Upper lobe of left lung (tissue), 6 donors: Measurements from ENCODE around the gene KBTBD12. TPM values are rescaled to one million over a fixed set of nuclear protein-coding genes. Genes with fewer than 3 reads are reported as not detected.

Experiments
- ATAC-seq, 2 donors: fragments of 200-7000 bp; cut with Tn5 transposase; one replicate each; pipeline ENCODE4 v1.9.1; 2022; ENCODE audit warnings: mild to moderate bottlenecking in 2 of 2, moderate library complexity in 2 of 2; ENCODE audit not compliant: low FRiP score in 2 of 2
- DNase-seq, 2 donors: peaks; one replicate each; pipeline ENCODE4 v3.0.0-alpha.2; 2019 to 2020
- H3K27ac ChIP-seq, 4 donors: fragments of 200-600 bp; sonication (generic); one replicate each; pipeline ENCODE4 v1.5.1; 2016 to 2019
- H3K27me3 ChIP-seq, 4 donors: fragments of 200-600 bp; sonication (generic); one replicate each; pipeline ENCODE4 v1.5.1; 2017 to 2019
- H3K36me3 ChIP-seq, 4 donors: fragments of 200-600 bp; sonication (generic); one replicate each; pipeline ENCODE4 v1.5.1; 2016 to 2019
- H3K4me1 ChIP-seq, 4 donors: fragments of 200-600 bp; sonication (generic); one replicate each; pipeline ENCODE4 v1.5.1; 2018 to 2019
- H3K4me3 ChIP-seq, 4 donors: fragments of 200-600 bp; sonication (generic); one replicate each; pipeline ENCODE4 v1.5.1; 2017 to 2019; ENCODE audit warnings: mild to moderate bottlenecking in 2 of 4, moderate library complexity in 1 of 4
- H3K9me3 ChIP-seq, 4 donors: fragments of 200-600 bp; sonication (generic); one replicate each; pipeline ENCODE4 v1.5.1; 2018 to 2019
- EP300 ChIP-seq, 4 donors: sonication (generic); formaldehyde crosslinking; IDR thresholded peaks; one replicate each; pipeline ENCODE4 v1.5.1; 2017; ENCODE audit warnings: antibody characterized with exemption in 4 of 4, control low read depth in 2 of 4
- POLR2A ChIP-seq, 4 donors: fragments of 450-650 bp; IDR thresholded peaks; one replicate each; pipeline ENCODE4 v1.5.1; 2016 to 2017; ENCODE audit warnings: antibody characterized with exemption in 4 of 4, mild to moderate bottlenecking in 2 of 4
- POLR2AphosphoS5 ChIP-seq, 2 donors: sonication (generic); formaldehyde crosslinking; IDR thresholded peaks; one replicate each; pipeline ENCODE4 v1.5.1; 2017; ENCODE audit warnings: antibody characterized with exemption in 2 of 2
- WGBS, 2 donors: methylation state at CpG; one replicate each; pipeline ENCODE4 v1.1.5; 2017 to 2018; 5-methylcytosine and 5-hydroxymethylcytosine counted together
- total RNA-seq, 6 donors: library from RNA; depleted of rRNA in 4 of 6; stranded (reverse); fragments of >200 nt in 4 of 6; gene quantifications; one replicate each; pipeline versions ENCODE4 v1.1.0 to v1.2.1, GENCODE V29; 2016 to 2021
- TF ChIP-seq, protein P1 (sequence below), 6 experiments: fragments of 450-650 bp in 4 of 6; fragments of 200-600 bp in 2 of 6; sonication (generic) in 2 of 6; IDR thresholded peaks; one replicate each; pipeline ENCODE4 v1.5.1; 2016 to 2019; ENCODE audit warnings: antibody characterized with exemption in 6 of 6
- donor health status: DM: no; HTN: no; CAD: no; lungs with moderate emphysema.
- donor health status: DM: no; HTN: yes; CAD: no; lungs with severe emphysema.

KBTBD12 gene
- total RNA-seq, 6 donors from 2014 or later: 0.37 to 2.1 (median 0.71) TPM

DNA sequence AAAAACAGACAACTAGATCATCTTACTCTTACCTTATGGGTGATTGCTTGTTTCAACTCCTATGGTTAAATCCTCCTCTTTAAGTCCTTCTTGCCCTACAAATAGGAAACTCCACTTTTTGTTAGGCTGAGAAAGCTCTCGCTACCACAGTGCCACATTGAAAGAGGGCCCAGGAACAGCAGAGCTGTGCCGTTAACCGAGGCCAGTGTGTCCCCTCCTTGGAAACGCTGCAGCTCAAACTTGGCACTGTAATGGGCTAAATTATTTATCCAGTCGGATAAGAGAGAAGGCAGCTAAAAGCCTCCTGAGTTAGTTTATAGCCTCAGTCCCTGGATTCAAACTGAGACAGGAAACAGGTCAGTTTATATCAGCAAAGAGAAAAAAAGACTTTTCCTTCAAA, 46.1 kb downstream of the KBTBD12 start:
- H3K4me3 ChIP-seq: no peak overlapping the region
- no peaks in the 10 kb centered on the region for H3K9me3 ChIP-seq
- 57 to 72% methylated on average over 5 of the region's 5 CpGs for WGBS, 2 donors
- no peaks in the 10 kb centered on the region for H3K4me1 ChIP-seq
- H3K36me3 ChIP-seq: no peaks in the 10 kb centered on the region
- no peak for TF ChIP-seq EP300 (IDR thresholded peaks at IDR 0.05)
- TF ChIP-seq, protein P1, sequence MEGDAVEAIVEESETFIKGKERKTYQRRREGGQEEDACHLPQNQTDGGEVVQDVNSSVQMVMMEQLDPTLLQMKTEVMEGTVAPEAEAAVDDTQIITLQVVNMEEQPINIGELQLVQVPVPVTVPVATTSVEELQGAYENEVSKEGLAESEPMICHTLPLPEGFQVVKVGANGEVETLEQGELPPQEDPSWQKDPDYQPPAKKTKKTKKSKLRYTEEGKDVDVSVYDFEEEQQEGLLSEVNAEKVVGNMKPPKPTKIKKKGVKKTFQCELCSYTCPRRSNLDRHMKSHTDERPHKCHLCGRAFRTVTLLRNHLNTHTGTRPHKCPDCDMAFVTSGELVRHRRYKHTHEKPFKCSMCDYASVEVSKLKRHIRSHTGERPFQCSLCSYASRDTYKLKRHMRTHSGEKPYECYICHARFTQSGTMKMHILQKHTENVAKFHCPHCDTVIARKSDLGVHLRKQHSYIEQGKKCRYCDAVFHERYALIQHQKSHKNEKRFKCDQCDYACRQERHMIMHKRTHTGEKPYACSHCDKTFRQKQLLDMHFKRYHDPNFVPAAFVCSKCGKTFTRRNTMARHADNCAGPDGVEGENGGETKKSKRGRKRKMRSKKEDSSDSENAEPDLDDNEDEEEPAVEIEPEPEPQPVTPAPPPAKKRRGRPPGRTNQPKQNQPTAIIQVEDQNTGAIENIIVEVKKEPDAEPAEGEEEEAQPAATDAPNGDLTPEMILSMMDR (IDR thresholded peaks at IDR 0.05): no peak
- TF ChIP-seq POLR2A (IDR thresholded peaks at IDR 0.05): no peak
- no peak for TF ChIP-seq POLR2AphosphoS5 (IDR thresholded peaks at IDR 0.05)
- H3K27me3 ChIP-seq: no peaks in the 10 kb centered on the region
- no peak overlapping the region for H3K27ac ChIP-seq
- DNase-seq (no peak), ATAC-seq (no peak)

GRCh38 chr3:127961963-127962362, 46.9 kb downstream of the KBTBD12 start:
- WGBS, 2 donors: 73 to 76% methylated on average over 4 of the region's 4 CpGs
- no peak overlapping the region for H3K27ac ChIP-seq
- no peaks in the 10 kb centered on the region for H3K36me3 ChIP-seq
- H3K4me1 ChIP-seq: no peaks in the 10 kb centered on the region
- TF ChIP-seq POLR2AphosphoS5 (IDR thresholded peaks at IDR 0.05) (no peak), EP300 (IDR thresholded peaks at IDR 0.05) (no peak), POLR2A (IDR thresholded peaks at IDR 0.05) (no peak)
- TF ChIP-seq, protein P1 (IDR thresholded peaks at IDR 0.05): no peak
- no peaks in the 10 kb centered on the region for H3K27me3 ChIP-seq
- H3K9me3 ChIP-seq: no peaks in the 10 kb centered on the region
- ATAC-seq (peak in 1 of 2 donors; percentile 29), DNase-seq (peak in 1 of 2 donors; percentile 48)
- no peak overlapping the region for H3K4me3 ChIP-seq

DNA sequence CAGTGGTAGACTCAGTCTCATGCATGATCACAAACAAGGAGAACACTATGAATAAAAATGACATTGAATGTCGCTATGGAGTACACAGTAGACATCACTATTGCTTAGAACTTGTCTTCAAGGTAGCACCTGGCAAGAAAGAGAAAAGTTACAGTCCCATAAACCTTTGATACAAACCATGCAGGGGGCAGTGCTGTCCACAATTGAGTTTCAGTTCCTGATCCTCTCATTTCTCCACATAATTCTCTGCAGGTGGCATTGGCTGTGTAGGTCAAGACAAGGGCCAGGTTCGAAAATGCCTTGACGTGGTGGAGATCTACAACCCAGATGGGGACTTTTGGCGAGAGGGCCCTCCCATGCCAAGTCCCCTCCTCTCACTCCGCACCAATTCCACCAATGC, 47.9 kb downstream of the KBTBD12 start:
- no peak for ATAC-seq
- DNase-seq: no peak
- Histone ChIP-seq H3K4me1 (no peaks in the 10 kb centered on the region), H3K36me3 (no peaks in the 10 kb centered on the region), H3K27me3 (no peaks in the 10 kb centered on the region), H3K27ac (no peak overlapping the region), H3K9me3 (no peaks in the 10 kb centered on the region), H3K4me3 (no peak overlapping the region)
- TF ChIP-seq, protein P1 (IDR thresholded peaks at IDR 0.05): no peak
- no peak for TF ChIP-seq EP300 (IDR thresholded peaks at IDR 0.05)
- TF ChIP-seq POLR2A (IDR thresholded peaks at IDR 0.05): no peak
- TF ChIP-seq POLR2AphosphoS5 (IDR thresholded peaks at IDR 0.05): no peak
- 93% methylated on average over 5 of the region's 5 CpGs for WGBS, 2 donors

DNA sequence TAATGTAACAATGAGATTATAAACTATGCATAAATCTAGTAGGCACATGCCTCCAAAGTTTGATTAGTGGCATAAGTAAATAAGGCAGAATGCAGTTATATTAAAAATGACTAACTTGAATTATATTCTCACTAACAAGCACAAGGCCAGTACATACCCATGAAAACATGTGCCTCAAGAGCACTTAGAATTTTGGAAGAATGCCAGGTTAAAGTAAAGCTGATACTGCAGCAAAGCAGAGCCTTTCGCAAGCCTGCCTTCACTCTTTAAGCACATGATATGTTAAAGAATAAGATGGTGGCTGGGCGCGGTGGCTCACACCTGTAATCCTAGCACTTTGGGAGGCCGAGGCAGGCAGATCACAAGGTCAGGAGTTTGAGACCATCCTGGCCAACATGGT, 49.0 kb downstream of the KBTBD12 start:
- Histone ChIP-seq H3K9me3 (no peaks in the 10 kb centered on the region), H3K36me3 (no peaks in the 10 kb centered on the region), H3K27ac (no peak overlapping the region), H3K4me1 (no peaks in the 10 kb centered on the region), H3K27me3 (no peaks in the 10 kb centered on the region), H3K4me3 (no peak overlapping the region)
- TF ChIP-seq POLR2AphosphoS5 (IDR thresholded peaks at IDR 0.05) (no peak), POLR2A (IDR thresholded peaks at IDR 0.05) (no peak), EP300 (IDR thresholded peaks at IDR 0.05) (no peak)
- TF ChIP-seq, protein P1 (IDR thresholded peaks at IDR 0.05): no peak
- ATAC-seq (no peak), DNase-seq (peak in 1 of 2 donors; percentile 60)
- 50 to 72% methylated on average over 4 of the region's 4 CpGs for WGBS, 2 donors

DNA sequence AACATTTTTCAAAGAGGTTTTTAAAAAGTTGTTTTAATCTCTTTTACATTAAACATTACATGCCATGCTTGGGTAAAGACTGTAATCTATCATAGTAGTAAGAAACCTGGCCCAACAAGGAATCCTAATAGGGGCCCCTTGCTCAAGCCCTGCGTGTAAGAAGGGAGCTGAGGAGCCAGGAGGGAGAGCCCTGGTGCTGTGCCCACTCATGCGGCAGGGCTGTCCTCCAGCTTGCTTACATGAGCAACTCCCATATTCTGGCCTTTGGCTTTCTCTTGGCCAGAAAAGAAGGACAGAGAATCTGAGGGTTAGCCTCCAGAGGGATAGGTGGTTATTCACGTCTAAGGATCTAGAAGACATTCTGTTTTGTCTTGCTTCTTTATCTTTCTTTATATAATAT, 49.8 kb downstream of the KBTBD12 start:
- H3K36me3 ChIP-seq: no peaks in the 10 kb centered on the region
- no peaks in the 10 kb centered on the region for H3K4me1 ChIP-seq
- DNase-seq: no peak
- H3K9me3 ChIP-seq: no peaks in the 10 kb centered on the region
- WGBS, 2 donors: 83 to 89% methylated on average over 3 of the region's 3 CpGs
- no peak overlapping the region for H3K4me3 ChIP-seq
- no peak overlapping the region for H3K27ac ChIP-seq
- no peak for ATAC-seq
- TF ChIP-seq POLR2A (IDR thresholded peaks at IDR 0.05): no peak
- TF ChIP-seq POLR2AphosphoS5 (IDR thresholded peaks at IDR 0.05): no peak
- TF ChIP-seq EP300 (IDR thresholded peaks at IDR 0.05): no peak
- TF ChIP-seq, protein P1 (IDR thresholded peaks at IDR 0.05): no peak
- no peaks in the 10 kb centered on the region for H3K27me3 ChIP-seq
